ENCODE measurements around the gene USP9Y.
A peak's percentile ranks its signal among the peaks of the same experiment; 100 is the strongest.

USP9Y gene

GRCh38 chrY:12765976-12766375 is 64.9 kb downstream of the USP9Y start:
- H3K4me3 ChIP-seq (replicated peaks; ENCODE audit: low read depth, low read length) = no peak overlapping the region
- DNase-seq (ENCODE audit: low read depth) = no peak
- no peak for TF ChIP-seq CTCF (IDR thresholded peaks at IDR 0.05; ENCODE audit: low read length, missing control alignments)

- TF ChIP-seq CTCF (IDR thresholded peaks at IDR 0.05; ENCODE audit: low read length, missing control alignments) = no peak
- DNase-seq (ENCODE audit: low read depth) = no peak
- H3K4me3 ChIP-seq (replicated peaks; ENCODE audit: low read depth, low read length) = no peak overlapping the region
Observed at GRCh38 chrY:12784521-12784920, 83.5 kb downstream of the USP9Y start.

- DNase-seq (ENCODE audit: low read depth) = no peak
- TF ChIP-seq CTCF (IDR thresholded peaks at IDR 0.05; ENCODE audit: low read length, missing control alignments) = no peak
- no peak overlapping the region for H3K4me3 ChIP-seq (replicated peaks; ENCODE audit: low read depth, low read length)
Observed at GRCh38 chrY:12793999-12794398, 93.0 kb downstream of the USP9Y start.

- TF ChIP-seq CTCF (IDR thresholded peaks at IDR 0.05; ENCODE audit: low read length, missing control alignments) = no peak
- no peak overlapping the region for H3K4me3 ChIP-seq (replicated peaks; ENCODE audit: low read depth, low read length)
- no peak for DNase-seq (ENCODE audit: low read depth)
Observed at GRCh38 chrY:12808046-12808445, 107.0 kb downstream of the USP9Y start.

GRCh38 chrY:12809034-12809433 is 108.0 kb downstream of the USP9Y start:
- peak; percentile 46 for DNase-seq (ENCODE audit: low read depth)
- peak; percentile 55 for TF ChIP-seq CTCF (IDR thresholded peaks at IDR 0.05; ENCODE audit: low read length, missing control alignments)
- H3K4me3 ChIP-seq (replicated peaks; ENCODE audit: low read depth, low read length) = no peak overlapping the region

- no peak overlapping the region for H3K4me3 ChIP-seq (replicated peaks; ENCODE audit: low read depth, low read length)
- no peak for TF ChIP-seq CTCF (IDR thresholded peaks at IDR 0.05; ENCODE audit: low read length, missing control alignments)
- DNase-seq (ENCODE audit: low read depth) = no peak
Observed at GRCh38 chrY:12823408-12823807, 122.4 kb downstream of the USP9Y start.

- TF ChIP-seq CTCF (IDR thresholded peaks at IDR 0.05; ENCODE audit: low read length, missing control alignments) = no peak
- H3K4me3 ChIP-seq (replicated peaks; ENCODE audit: low read depth, low read length) = no peak overlapping the region
- peak; percentile 24 for DNase-seq (ENCODE audit: low read depth)
Observed at GRCh38 chrY:12826791-12827190, 125.8 kb downstream of the USP9Y start.
